ENCODE data around the gene CEP192.

CEP192 gene

DNA sequence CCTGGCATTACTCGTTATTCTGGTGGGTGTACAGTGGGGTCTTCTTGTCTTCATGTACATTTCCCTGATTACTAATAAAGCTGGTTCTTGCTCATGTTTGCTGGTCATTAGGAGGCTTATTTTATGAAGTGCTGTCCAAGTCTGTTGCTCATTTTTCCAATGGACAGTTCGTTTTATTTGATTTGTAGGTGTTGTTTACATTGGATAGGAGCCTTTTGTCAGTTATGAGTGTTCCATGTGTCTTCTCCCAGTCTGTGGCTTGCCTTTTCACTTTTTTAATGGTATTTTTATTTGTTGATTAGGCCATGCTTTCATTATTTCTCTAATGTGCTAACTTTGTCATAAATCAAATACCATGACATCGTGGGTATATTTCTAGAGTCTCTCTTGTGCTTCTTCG, 51.9 kb downstream of the CEP192 start:
- TF ChIP-seq CEBPB (IDR thresholded peaks at IDR 0.05) = no peak
- TF ChIP-seq TAF1 (IDR thresholded peaks at IDR 0.05; ENCODE audit: low read depth) = no peak
- TF ChIP-seq CREB1 (IDR thresholded peaks at IDR 0.05; ENCODE audit: low read depth) = no peak
- no peak for TF ChIP-seq EP300 (IDR thresholded peaks at IDR 0.05; ENCODE audit: borderline replicate concordance)
- TF ChIP-seq ZBTB7A (IDR thresholded peaks at IDR 0.05; ENCODE audit: low read depth) = no peak
- TF ChIP-seq YY1 (IDR thresholded peaks at IDR 0.05; ENCODE audit: low read depth) = no peak
- TF ChIP-seq FOXM1 (IDR thresholded peaks at IDR 0.05; ENCODE audit: borderline replicate concordance, low read depth) = no peak
- no peak for TF ChIP-seq NFIC (IDR thresholded peaks at IDR 0.05)

DNA sequence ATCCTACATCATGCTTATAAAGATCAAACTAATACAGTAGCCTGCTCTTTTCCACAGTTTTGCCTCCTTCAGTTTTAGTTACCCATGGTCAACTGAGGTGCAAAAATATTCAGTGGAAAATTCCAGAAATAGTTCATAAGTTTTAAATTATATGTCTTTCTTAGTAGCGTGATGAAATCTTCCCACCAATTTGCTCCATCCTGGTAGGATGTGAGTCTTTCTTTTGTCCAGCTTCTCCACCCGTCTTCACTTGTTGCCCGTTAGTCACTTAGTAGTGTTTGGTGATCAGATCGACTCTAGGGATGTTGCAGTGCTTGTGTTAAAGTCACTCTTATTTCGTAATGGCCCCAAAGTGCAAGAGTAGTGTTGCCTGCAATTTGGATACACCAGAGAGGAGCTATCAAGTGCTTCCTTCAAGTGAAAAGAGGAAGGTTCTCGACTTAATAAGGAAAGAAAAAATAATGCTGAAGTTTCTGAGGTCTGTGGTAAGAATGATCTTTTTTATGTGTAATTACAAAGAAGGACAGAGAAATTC, 57.0 kb downstream of the CEP192 start:
- TF ChIP-seq EP300 (IDR thresholded peaks at IDR 0.05; ENCODE audit: borderline replicate concordance) = no peak
- TF ChIP-seq CEBPB (IDR thresholded peaks at IDR 0.05) = no peak
- TF ChIP-seq USF1 (IDR thresholded peaks at IDR 0.05) = no peak
- no peak for TF ChIP-seq RAD21 (IDR thresholded peaks at IDR 0.05; ENCODE audit: low read depth)
- TF ChIP-seq NFIC (IDR thresholded peaks at IDR 0.05) = no peak
- TF ChIP-seq ZBTB7A (IDR thresholded peaks at IDR 0.05; ENCODE audit: low read depth) = no peak
- no peak for TF ChIP-seq CREB1 (IDR thresholded peaks at IDR 0.05; ENCODE audit: low read depth)
- TF ChIP-seq EGR1 (IDR thresholded peaks at IDR 0.05) = no peak

- TF ChIP-seq ZBTB7A (IDR thresholded peaks at IDR 0.05; ENCODE audit: low read depth) (no peak), REST (IDR thresholded peaks at IDR 0.05; ENCODE audit: low read depth) (no peak), EGR1 (IDR thresholded peaks at IDR 0.05) (no peak), FOXM1 (IDR thresholded peaks at IDR 0.05; ENCODE audit: borderline replicate concordance, low read depth) (no peak), EP300 (IDR thresholded peaks at IDR 0.05; ENCODE audit: borderline replicate concordance) (no peak), USF1 (IDR thresholded peaks at IDR 0.05) (no peak), TCF12 (IDR thresholded peaks at IDR 0.05; ENCODE audit: low read depth) (no peak), TEAD4 (IDR thresholded peaks at IDR 0.05) (no peak), NFIC (IDR thresholded peaks at IDR 0.05) (no peak), RAD21 (IDR thresholded peaks at IDR 0.05; ENCODE audit: low read depth) (no peak)
- TF ChIP-seq, protein P1, sequence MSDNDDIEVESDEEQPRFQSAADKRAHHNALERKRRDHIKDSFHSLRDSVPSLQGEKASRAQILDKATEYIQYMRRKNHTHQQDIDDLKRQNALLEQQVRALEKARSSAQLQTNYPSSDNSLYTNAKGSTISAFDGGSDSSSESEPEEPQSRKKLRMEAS (IDR thresholded peaks at IDR 0.05) = no peak
These were observed 60.0 kb downstream of the CEP192 start for GRCh38 chr18:13051159-13051558.

DNA sequence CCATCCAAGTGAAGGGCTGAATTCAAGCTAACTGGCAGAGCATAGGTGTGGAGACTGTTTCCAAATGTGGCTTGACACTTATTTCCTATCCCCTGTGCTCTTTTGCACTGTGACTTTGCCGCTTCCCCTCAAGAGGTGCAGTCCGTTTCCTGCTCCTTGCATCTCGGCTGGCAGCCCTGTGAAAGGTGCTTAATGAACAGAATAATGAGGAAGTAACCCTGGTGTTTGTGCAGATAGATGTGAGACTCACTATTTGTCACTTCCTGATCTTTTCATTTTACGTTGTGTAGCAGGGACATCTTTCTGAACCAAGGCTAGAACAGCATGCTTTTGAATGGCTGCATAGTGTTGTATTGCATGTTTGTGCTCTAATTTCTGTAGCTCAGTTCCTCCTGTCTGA, 60.8 kb downstream of the CEP192 start:
- TF ChIP-seq RAD21 (IDR thresholded peaks at IDR 0.05; ENCODE audit: low read depth) = no peak
- TF ChIP-seq REST (IDR thresholded peaks at IDR 0.05; ENCODE audit: low read depth) = no peak
- TF ChIP-seq TAF1 (IDR thresholded peaks at IDR 0.05; ENCODE audit: low read depth) = no peak
- TF ChIP-seq CEBPB (IDR thresholded peaks at IDR 0.05) = no peak
- no peak for TF ChIP-seq TCF12 (IDR thresholded peaks at IDR 0.05; ENCODE audit: low read depth)
- TF ChIP-seq USF1 (IDR thresholded peaks at IDR 0.05) = no peak
- TF ChIP-seq YY1 (IDR thresholded peaks at IDR 0.05; ENCODE audit: low read depth) = no peak
- TF ChIP-seq NFIC (IDR thresholded peaks at IDR 0.05) = no peak
- TF ChIP-seq, protein P1 (IDR thresholded peaks at IDR 0.05) = no peak

DNA sequence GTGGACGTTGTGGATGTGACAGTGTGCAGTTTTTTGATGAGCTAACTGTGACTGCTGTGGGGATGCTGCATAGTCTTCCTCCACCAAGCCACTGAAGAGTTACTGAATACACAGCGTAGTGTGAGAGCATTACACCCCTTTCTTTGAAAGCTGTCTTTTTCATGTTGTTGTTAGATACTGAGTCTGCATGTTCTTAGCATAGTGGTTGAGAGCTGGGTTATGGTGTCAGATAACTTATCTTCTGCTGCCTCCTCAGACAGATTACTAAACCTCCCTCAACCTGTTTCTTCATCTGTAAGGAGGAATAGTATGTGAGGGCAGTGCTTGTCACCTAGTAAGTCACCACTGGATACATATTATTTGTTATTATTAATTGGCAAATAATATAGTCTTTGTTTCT, 63.2 kb downstream of the CEP192 start:
- TF ChIP-seq FOXM1 (IDR thresholded peaks at IDR 0.05; ENCODE audit: borderline replicate concordance, low read depth) = no peak
- TF ChIP-seq EP300 (IDR thresholded peaks at IDR 0.05; ENCODE audit: borderline replicate concordance) = no peak
- no peak for TF ChIP-seq USF1 (IDR thresholded peaks at IDR 0.05)
- no peak for TF ChIP-seq REST (IDR thresholded peaks at IDR 0.05; ENCODE audit: low read depth)
- TF ChIP-seq CREB1 (IDR thresholded peaks at IDR 0.05; ENCODE audit: low read depth) = no peak
- no peak for TF ChIP-seq EGR1 (IDR thresholded peaks at IDR 0.05)
- TF ChIP-seq CEBPB (IDR thresholded peaks at IDR 0.05) = no peak
- TF ChIP-seq, protein P1 (IDR thresholded peaks at IDR 0.05) = no peak
- no peak for TF ChIP-seq ZBTB7A (IDR thresholded peaks at IDR 0.05; ENCODE audit: low read depth)
- no peak for TF ChIP-seq YY1 (IDR thresholded peaks at IDR 0.05; ENCODE audit: low read depth)
- TF ChIP-seq RAD21 (IDR thresholded peaks at IDR 0.05; ENCODE audit: low read depth) = no peak
- TF ChIP-seq NFIC (IDR thresholded peaks at IDR 0.05) = no peak
- no peak for TF ChIP-seq TEAD4 (IDR thresholded peaks at IDR 0.05)
- no peak for TF ChIP-seq TAF1 (IDR thresholded peaks at IDR 0.05; ENCODE audit: low read depth)
- no peak for TF ChIP-seq TCF12 (IDR thresholded peaks at IDR 0.05; ENCODE audit: low read depth)
